Stimulated activated CD4-positive, alpha-beta T cell treated with anti-CD3 and anti-CD28 coated beads, TNF-alpha, amount 100 ng/mL, for 1 hour (primary cell): ENCODE results near the gene PODXL.

ENCODE experiments used
- DNase-seq, 3 donors: peaks; one replicate each; pipeline ENCODE4 v3.0.0-alpha.2; 2020; ENCODE audit warnings: low read depth in 3 of 3, low spot score in 1 of 3

The PODXL gene

DNA sequence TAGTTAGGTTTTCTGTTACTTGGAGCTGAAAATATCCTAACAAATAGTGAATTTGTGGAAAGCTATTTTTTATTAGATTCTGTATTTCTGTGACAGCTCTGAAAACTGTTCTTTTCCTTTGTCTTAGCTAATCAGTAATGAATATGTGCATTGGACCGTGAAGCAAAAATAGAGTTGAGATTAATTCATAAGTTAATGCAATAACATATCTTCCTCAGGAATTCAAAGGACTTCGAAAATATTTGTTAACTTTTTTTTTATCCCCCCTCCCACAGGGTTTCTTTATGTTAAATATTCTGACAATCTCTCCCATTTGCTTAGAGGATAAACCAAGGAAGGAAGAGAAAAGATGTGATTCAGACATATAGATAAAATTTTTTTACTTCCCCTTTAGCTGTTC, 101.4 kb downstream of the PODXL start:
- no peak for DNase-seq

DNA sequence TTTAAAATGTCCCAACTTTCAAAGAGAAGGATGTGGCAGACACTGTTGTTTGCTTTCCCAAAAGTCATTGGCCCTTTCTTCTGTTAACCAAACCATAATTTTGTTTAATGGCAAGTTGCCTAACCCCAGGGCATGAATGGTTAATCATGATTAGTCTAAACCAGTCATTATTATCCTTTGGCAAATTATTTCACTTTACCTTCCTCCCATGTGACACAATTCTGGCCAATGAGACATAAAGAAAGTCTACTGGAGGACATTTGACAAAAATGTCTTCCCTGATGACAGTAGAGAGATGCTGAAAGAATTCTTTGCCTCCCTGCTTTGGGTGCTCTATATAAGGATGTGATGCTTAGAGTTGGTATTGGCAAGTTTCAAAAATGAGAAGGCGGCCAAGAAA, 101.9 kb downstream of the PODXL start:
- DNase-seq, result no peak
